T-helper 17 cell (primary cell): ENCODE data around the gene DNAL1. TPM values are rescaled to one million over a fixed set of nuclear protein-coding genes. Genes with fewer than 3 reads are reported as not detected.
A peak's percentile ranks its signal among the peaks of the same experiment; 100 is the strongest.

Experiments used
- ATAC-seq: fragments of 150-1000 bp; cut with Tn5 transposase; 2 replicates; pipeline ENCODE4 v1.10.0; 2021; ENCODE audit warnings: mild to moderate bottlenecking, moderate library complexity
- DNase-seq, 3 donors: peaks; one replicate each; pipeline versions ENCODE4 v3.0.0 to v3.0.0-alpha.2; 2020 to 2021
- H3K9me3 ChIP-seq: one replicate; pipeline ENCODE4 v1.7.0; 2013; ENCODE audit warnings: low read length, mild to moderate bottlenecking; ENCODE audit not compliant: control insufficient read depth, poor library complexity, severe bottlenecking
- H3K27ac Mint-ChIP-seq: one replicate; pipeline ENCODE4 v1.8.0; 2022; ENCODE audit warnings: mild to moderate bottlenecking, moderate library complexity, mixed read lengths
- H3K27me3 Mint-ChIP-seq: one replicate; pipeline ENCODE4 v1.8.0; 2022; ENCODE audit warnings: mixed read lengths
- H3K36me3 Mint-ChIP-seq: one replicate; pipeline ENCODE4 v1.8.0; 2022; ENCODE audit warnings: low read depth, mixed read lengths
- H3K4me1 Mint-ChIP-seq: one replicate; pipeline ENCODE4 v1.8.0; 2022; ENCODE audit warnings: mild to moderate bottlenecking, mixed read lengths
- H3K4me3 Mint-ChIP-seq: one replicate; pipeline ENCODE4 v1.8.0; 2022; ENCODE audit warnings: mild to moderate bottlenecking, moderate library complexity, mixed read lengths
- total RNA-seq, 4 donors: library from RNA in 2 of 4; stranded (reverse) in 2 of 4; gene quantifications; one replicate each; pipeline ENCODE4 v1.2.3 and lab custom pipeline; 2022 to 2026

The DNAL1 gene
- total RNA-seq, 2 donors from 2014 or later: 5.4 to 6.1 TPM

- H3K9me3 ChIP-seq: no peaks in the 10 kb centered on the region
- ATAC-seq (no peak), DNase-seq (no peak)
- Mint-ChIP-seq H3K27ac (peak overlapping the region; percentile 59), H3K4me3 (no peak overlapping the region), H3K36me3 (peaks cover 6% of the 10 kb centered on the region), H3K4me1 (peaks cover 19% of the 10 kb centered on the region), H3K27me3 (no peaks in the 10 kb centered on the region)
Observed at GRCh38 chr14:73717266-73717665, 72.5 kb downstream of the DNAL1 start.

GRCh38 chr14:73717711-73718417, 73.1 kb downstream of the DNAL1 start:
- DNase-seq (no peak), ATAC-seq (no peak)
- H3K4me1 Mint-ChIP-seq: peaks cover 13% of the 10 kb centered on the region

GRCh38 chr14:73718418-73719251, 73.8 kb downstream of the DNAL1 start:
- Mint-ChIP-seq H3K27me3 (no peaks in the 10 kb centered on the region), H3K27ac (no peak overlapping the region), H3K36me3 (peaks cover 3% of the 10 kb centered on the region), H3K4me1 (peaks cover 8% of the 10 kb centered on the region), H3K4me3 (no peak overlapping the region)
- no peak for ATAC-seq
- H3K9me3 ChIP-seq: no peaks in the 10 kb centered on the region
- DNase-seq: no peak

More at GRCh38 chr14:73717711-73718417, 73.1 kb downstream of the DNAL1 start:
- Mint-ChIP-seq H3K4me3 (no peak overlapping the region), H3K27me3 (no peaks in the 10 kb centered on the region), H3K36me3 (peaks cover 6% of the 10 kb centered on the region), H3K27ac (no peak overlapping the region)
- H3K9me3 ChIP-seq: no peaks in the 10 kb centered on the region

GRCh38 chr14:73719361-73719760, 74.6 kb downstream of the DNAL1 start:
- no peak overlapping the region for H3K4me3 Mint-ChIP-seq
- ATAC-seq: no peak
- no peak for DNase-seq
- H3K9me3 ChIP-seq: no peaks in the 10 kb centered on the region
- H3K27me3 Mint-ChIP-seq: no peaks in the 10 kb centered on the region
- peaks cover 7% of the 10 kb centered on the region for H3K4me1 Mint-ChIP-seq
- peak overlapping the region; percentile 90 for H3K27ac Mint-ChIP-seq
- H3K36me3 Mint-ChIP-seq: peaks cover 2% of the 10 kb centered on the region

GRCh38 chr14:73719791-73720190, 75.0 kb downstream of the DNAL1 start:
- no peak for DNase-seq
- H3K27ac Mint-ChIP-seq: peak overlapping the region; percentile 90
- H3K4me1 Mint-ChIP-seq: peaks cover 7% of the 10 kb centered on the region

GRCh38 chr14:73720636-73721035, 75.8 kb downstream of the DNAL1 start:
- Mint-ChIP-seq H3K27ac (peak overlapping the region; percentile 90), H3K4me3 (no peak overlapping the region), H3K27me3 (no peaks in the 10 kb centered on the region), H3K4me1 (peaks cover 7% of the 10 kb centered on the region), H3K36me3 (peaks cover 2% of the 10 kb centered on the region)
- no peak for DNase-seq
- ATAC-seq: no peak
- H3K9me3 ChIP-seq: no peaks in the 10 kb centered on the region

More at GRCh38 chr14:73719791-73720190, 75.0 kb downstream of the DNAL1 start:
- ATAC-seq: no peak
- Mint-ChIP-seq H3K36me3 (peaks cover 2% of the 10 kb centered on the region), H3K27me3 (no peaks in the 10 kb centered on the region), H3K4me3 (no peak overlapping the region)
- no peaks in the 10 kb centered on the region for H3K9me3 ChIP-seq

GRCh38 chr14:73721101-73721821, 76.5 kb downstream of the DNAL1 start:
- Mint-ChIP-seq H3K36me3 (peaks cover 2% of the 10 kb centered on the region), H3K27ac (peak overlapping the region; percentile 90), H3K27me3 (no peaks in the 10 kb centered on the region), H3K4me1 (peaks cover 6% of the 10 kb centered on the region), H3K4me3 (no peak overlapping the region)
- no peak for ATAC-seq
- H3K9me3 ChIP-seq: no peaks in the 10 kb centered on the region
- no peak for DNase-seq

GRCh38 chr14:73722581-73722980, 77.8 kb downstream of the DNAL1 start:
- Mint-ChIP-seq H3K27me3 (no peaks in the 10 kb centered on the region), H3K4me3 (no peak overlapping the region), H3K27ac (peak overlapping the region; percentile 90), H3K36me3 (peaks cover 2% of the 10 kb centered on the region), H3K4me1 (peaks cover 6% of the 10 kb centered on the region)
- ATAC-seq (no peak), DNase-seq (no peak)
- H3K9me3 ChIP-seq: no peaks in the 10 kb centered on the region

- ATAC-seq: peak; percentile 58
- H3K36me3 Mint-ChIP-seq: no peaks in the 10 kb centered on the region
- peak overlapping the region; percentile 39 for H3K4me3 Mint-ChIP-seq
- H3K4me1 Mint-ChIP-seq: peaks cover 7% of the 10 kb centered on the region
- peak overlapping the region; percentile 90 for H3K27ac Mint-ChIP-seq
- DNase-seq: no peak
- no peaks in the 10 kb centered on the region for H3K9me3 ChIP-seq
- H3K27me3 Mint-ChIP-seq: no peaks in the 10 kb centered on the region
Observed at GRCh38 chr14:73723406-73723796, 78.6 kb downstream of the DNAL1 start.

- no peaks in the 10 kb centered on the region for H3K9me3 ChIP-seq
- ATAC-seq: peak; percentile 12
- Mint-ChIP-seq H3K27ac (peak overlapping the region; percentile 90), H3K4me1 (peaks cover 13% of the 10 kb centered on the region), H3K4me3 (peak overlapping the region; percentile 39), H3K27me3 (no peaks in the 10 kb centered on the region), H3K36me3 (no peaks in the 10 kb centered on the region)
- no peak for DNase-seq
Observed at GRCh38 chr14:73723797-73724661, 79.2 kb downstream of the DNAL1 start.

- ATAC-seq (no peak), DNase-seq (no peak)
- peaks cover 16% of the 10 kb centered on the region for H3K4me1 Mint-ChIP-seq
- no peaks in the 10 kb centered on the region for H3K9me3 ChIP-seq
- peak overlapping the region; percentile 0 for H3K4me3 Mint-ChIP-seq
- H3K27ac Mint-ChIP-seq: peak overlapping the region; percentile 90
- no peaks in the 10 kb centered on the region for H3K27me3 Mint-ChIP-seq
- H3K36me3 Mint-ChIP-seq: no peaks in the 10 kb centered on the region
Observed at GRCh38 chr14:73724696-73725095, 79.9 kb downstream of the DNAL1 start.

- H3K27ac Mint-ChIP-seq: peak overlapping the region; percentile 90
- no peak for DNase-seq
- ATAC-seq: no peak
- H3K36me3 Mint-ChIP-seq: no peaks in the 10 kb centered on the region
- H3K9me3 ChIP-seq: no peaks in the 10 kb centered on the region
- H3K4me3 Mint-ChIP-seq: no peak overlapping the region
- H3K27me3 Mint-ChIP-seq: no peaks in the 10 kb centered on the region
- peaks cover 16% of the 10 kb centered on the region for H3K4me1 Mint-ChIP-seq
Observed at GRCh38 chr14:73725116-73726024, 80.6 kb downstream of the DNAL1 start.
